Gastroesophageal sphincter (tissue), 3 donors: ENCODE measurements around the gene GOLGA8S.

Experiments used
- EP300 ChIP-seq: sonication (generic); formaldehyde crosslinking; IDR thresholded peaks from one replicate; pipeline ENCODE4 v1.6.1; 2017; ENCODE audit warnings: antibody characterized with exemption, mild to moderate bottlenecking
- POLR2A ChIP-seq, 2 donors: fragments of 450-650 bp; IDR thresholded peaks; one replicate each; pipeline ENCODE4 v1.6.1; 2017; ENCODE audit warnings: antibody characterized with exemption in 2 of 2, mild to moderate bottlenecking in 2 of 2, moderate library complexity in 1 of 2
- TF ChIP-seq, protein P1 (sequence below), 4 experiments: fragments of 200-600 bp in 2 of 4; fragments of 450-650 bp in 2 of 4; sonication (generic) in 1 of 4; IDR thresholded peaks; one replicate each; pipeline ENCODE4 v1.5.1; 2017 to 2019; ENCODE audit warnings: antibody characterized with exemption in 4 of 4, mild to moderate bottlenecking in 2 of 4, moderate library complexity in 2 of 4

DNA sequence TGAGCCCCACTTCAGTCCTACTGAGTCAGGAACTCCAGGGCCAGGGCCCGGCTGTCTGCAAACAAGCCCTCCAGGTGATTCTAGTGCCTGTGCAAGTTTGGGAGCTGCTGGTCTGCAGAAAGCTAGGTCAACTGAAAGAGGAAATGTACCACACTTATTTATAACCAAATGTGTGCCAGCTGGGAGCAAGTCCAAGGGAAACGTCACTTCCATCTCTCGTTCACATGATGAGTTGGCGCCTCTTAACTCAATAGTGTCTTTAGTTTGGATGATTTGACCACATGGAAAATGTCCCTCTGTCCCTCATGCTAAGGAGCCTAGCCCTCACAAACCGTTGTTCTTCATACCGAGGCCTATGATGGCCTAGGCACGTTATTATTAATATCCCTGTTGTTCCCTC lies 43.2 kb downstream of the GOLGA8S start:
- TF ChIP-seq, protein P1, sequence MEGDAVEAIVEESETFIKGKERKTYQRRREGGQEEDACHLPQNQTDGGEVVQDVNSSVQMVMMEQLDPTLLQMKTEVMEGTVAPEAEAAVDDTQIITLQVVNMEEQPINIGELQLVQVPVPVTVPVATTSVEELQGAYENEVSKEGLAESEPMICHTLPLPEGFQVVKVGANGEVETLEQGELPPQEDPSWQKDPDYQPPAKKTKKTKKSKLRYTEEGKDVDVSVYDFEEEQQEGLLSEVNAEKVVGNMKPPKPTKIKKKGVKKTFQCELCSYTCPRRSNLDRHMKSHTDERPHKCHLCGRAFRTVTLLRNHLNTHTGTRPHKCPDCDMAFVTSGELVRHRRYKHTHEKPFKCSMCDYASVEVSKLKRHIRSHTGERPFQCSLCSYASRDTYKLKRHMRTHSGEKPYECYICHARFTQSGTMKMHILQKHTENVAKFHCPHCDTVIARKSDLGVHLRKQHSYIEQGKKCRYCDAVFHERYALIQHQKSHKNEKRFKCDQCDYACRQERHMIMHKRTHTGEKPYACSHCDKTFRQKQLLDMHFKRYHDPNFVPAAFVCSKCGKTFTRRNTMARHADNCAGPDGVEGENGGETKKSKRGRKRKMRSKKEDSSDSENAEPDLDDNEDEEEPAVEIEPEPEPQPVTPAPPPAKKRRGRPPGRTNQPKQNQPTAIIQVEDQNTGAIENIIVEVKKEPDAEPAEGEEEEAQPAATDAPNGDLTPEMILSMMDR (IDR thresholded peaks at IDR 0.05) = no peak
- TF ChIP-seq EP300 (no peak), POLR2A (IDR thresholded peaks at IDR 0.05) (no peak)
